ENCODE measurements around the gene SLC23A1.

Gene SLC23A1

DNA sequence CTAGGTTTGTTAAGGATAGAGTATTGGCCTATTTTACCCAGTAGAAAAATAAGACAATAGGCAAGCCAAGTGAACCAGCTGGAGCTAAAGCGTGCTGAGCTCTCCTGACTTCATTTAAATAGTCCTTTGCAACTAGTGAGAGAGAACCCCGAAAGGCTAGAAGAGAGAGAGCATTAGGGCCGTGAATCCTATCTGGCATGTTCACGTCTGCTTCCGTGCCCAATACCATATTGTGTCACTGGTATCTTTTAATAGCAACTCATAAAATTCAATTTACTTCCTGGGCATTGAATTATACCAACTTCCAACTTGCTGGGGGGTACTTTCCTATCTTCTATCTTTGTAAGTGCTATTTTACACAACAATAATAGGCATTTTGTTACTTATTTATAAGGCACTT lies 42.4 kb upstream of the SLC23A1 start:
- Histone ChIP-seq H3K79me1 (ENCODE audit: low read depth, low read length) (no peaks in the 10 kb centered on the region), H3K4me2 (ENCODE audit: insufficient read depth, low read length, poor library complexity, severe bottlenecking) (no peak overlapping the region), H2AK5ac (ENCODE audit: low read depth, low read length) (no peak overlapping the region), H3K18ac (ENCODE audit: low read length) (no peak overlapping the region), H2BK5ac (ENCODE audit: low read length) (no peak overlapping the region), H3K9me3 (replicated peaks in 1 of 2; ENCODE audit: control insufficient read depth in 2 of 2, insufficient read depth in 1 of 2, low read depth in 1 of 2, low read length in 2 of 2) (no peaks in the 10 kb centered on the region), H2AFZ (ENCODE audit: low read length) (no peak overlapping the region), H4K8ac (ENCODE audit: low read depth, low read length) (no peak overlapping the region), H3K4ac (ENCODE audit: low read length) (no peak overlapping the region), H3K23ac (ENCODE audit: low read depth, low read length, poor library complexity) (no peak overlapping the region), H2BK120ac (ENCODE audit: low read depth, low read length) (no peak overlapping the region), H3K4me3 (ENCODE audit: low read length in 2 of 2) (no peak overlapping the region), H3K14ac (ENCODE audit: low read length) (no peak overlapping the region), H3K27ac (replicated peaks; ENCODE audit: low read length) (no peak overlapping the region), H3K36me3 (replicated peaks in 1 of 2; ENCODE audit: control insufficient read depth in 2 of 2, insufficient read depth in 2 of 2, low read length in 2 of 2) (peaks cover 11 to 81% of the 10 kb centered on the region in 2 donors), H3K9ac (ENCODE audit: low read depth, low read length, poor library complexity) (no peak overlapping the region), H3K4me1 (ENCODE audit: control insufficient read depth in 2 of 2, insufficient read depth in 1 of 2, low read depth in 1 of 2, low read length in 2 of 2) (no peaks in the 10 kb centered on the region), H2BK12ac (ENCODE audit: low read length) (no peak overlapping the region), H4K91ac (ENCODE audit: low read depth, low read length, poor library complexity) (no peak overlapping the region), H3K27me3 (ENCODE audit: control insufficient read depth in 3 of 3, insufficient read depth in 3 of 3, low read depth in 1 of 3, low read length in 3 of 3) (no peaks in the 10 kb centered on the region), H2BK15ac (ENCODE audit: low read length) (no peak overlapping the region)
- WGBS, 2 donors (ENCODE audit: extremely low coverage in 2 of 2, insufficient read length in 2 of 2, insufficient replicate concordance in 1 of 2): no CpG with 5 or more reads among the region's 5 CpGs
- DNase-seq (ENCODE audit: low spot score): no peak

DNA sequence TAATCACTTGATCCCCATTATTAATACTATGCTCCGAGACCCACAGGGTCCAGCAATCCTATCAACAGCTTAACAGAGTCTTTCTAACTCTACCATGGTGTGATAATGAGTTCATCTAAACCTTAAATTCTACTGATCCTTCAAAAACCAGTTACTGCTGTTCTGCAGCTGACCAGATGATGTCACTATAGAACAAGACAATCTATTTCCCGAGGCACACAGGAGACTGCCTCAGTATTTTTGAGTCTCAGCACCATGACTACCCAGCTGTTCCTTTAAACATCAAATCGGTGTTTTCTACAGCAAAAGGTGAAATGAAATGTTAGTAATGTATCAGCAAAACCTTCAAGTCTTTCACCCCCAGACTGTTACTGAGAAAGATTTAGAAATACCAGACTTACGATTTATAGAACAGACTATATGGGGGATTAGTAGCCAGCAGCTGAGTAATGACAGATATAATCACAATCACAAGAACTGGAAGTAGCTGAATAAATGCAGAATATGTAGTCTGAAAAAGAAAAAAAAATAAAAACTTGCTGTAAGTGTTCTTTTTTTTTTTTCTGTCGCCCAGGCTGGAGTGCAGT lies 39.3 kb upstream of the SLC23A1 start:
- no peak overlapping the region for H3K4me3 ChIP-seq (ENCODE audit: low read length in 2 of 2)
- no peak overlapping the region for H2BK120ac ChIP-seq (ENCODE audit: low read depth, low read length)
- no peak overlapping the region for H2AK5ac ChIP-seq (ENCODE audit: low read depth, low read length)

DNA sequence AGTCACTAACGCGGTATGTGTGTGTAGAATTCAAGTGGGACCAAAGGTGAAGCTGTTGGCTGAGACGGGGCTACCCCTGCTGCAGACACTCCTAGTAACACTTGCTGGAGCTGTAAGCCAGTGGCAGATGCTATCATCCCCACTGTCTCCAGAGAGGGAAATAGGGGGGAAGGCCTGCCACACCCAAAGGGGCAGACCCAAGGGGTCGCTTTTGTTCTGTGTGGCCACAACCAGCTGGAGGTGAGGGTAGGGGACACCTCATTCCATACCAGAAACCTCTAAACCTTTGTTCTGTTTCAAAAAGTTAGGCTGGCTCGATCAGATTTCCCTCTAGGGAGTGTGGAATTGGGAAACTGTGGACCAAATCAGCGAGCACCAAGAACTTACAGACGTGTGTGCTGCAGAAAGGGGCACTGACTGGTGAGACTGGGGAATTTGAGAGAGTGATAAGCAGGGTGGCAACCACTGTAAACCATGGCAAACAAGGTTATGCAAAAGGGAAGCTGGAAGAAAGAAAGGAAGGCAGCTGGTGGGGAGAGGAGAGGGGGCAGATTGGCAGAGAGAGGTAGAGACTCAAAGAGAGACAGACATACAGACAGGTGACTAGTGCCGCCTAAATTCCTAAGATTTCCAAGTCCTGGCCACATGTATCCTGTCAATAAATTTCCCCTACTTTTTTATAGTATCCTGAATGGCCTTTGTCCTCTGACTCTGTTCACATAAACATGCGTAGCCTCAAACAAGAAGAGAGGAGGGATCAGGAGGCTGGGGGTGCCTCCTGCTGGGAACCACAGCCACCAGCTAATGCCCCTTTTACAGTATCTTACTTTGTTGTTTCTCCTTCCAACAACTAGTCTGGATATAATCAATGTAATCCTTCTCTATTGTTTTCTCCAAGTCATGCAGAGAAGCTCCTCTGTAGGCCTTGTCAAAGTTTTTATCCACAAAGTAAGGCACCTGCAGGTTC lies 36.4 kb upstream of the SLC23A1 start:
- Histone ChIP-seq H4K8ac (ENCODE audit: low read depth, low read length) (no peak overlapping the region), H3K79me1 (ENCODE audit: low read depth, low read length) (no peaks in the 10 kb centered on the region), H2BK15ac (ENCODE audit: low read length) (no peak overlapping the region), H2AK5ac (ENCODE audit: low read depth, low read length) (no peak overlapping the region), H3K4ac (ENCODE audit: low read length) (no peak overlapping the region), H2AFZ (ENCODE audit: low read length) (no peak overlapping the region), H2BK5ac (ENCODE audit: low read length) (no peak overlapping the region), H2BK120ac (ENCODE audit: low read depth, low read length) (no peak overlapping the region), H2BK12ac (ENCODE audit: low read length) (no peak overlapping the region), H3K9ac (ENCODE audit: low read depth, low read length, poor library complexity) (no peak overlapping the region), H4K91ac (ENCODE audit: low read depth, low read length, poor library complexity) (no peak overlapping the region), H3K4me2 (ENCODE audit: insufficient read depth, low read length, poor library complexity, severe bottlenecking) (no peak overlapping the region), H3K18ac (ENCODE audit: low read length) (no peak overlapping the region), H3K27ac (replicated peaks; ENCODE audit: low read length) (no peak overlapping the region), H3K36me3 (replicated peaks in 1 of 2; ENCODE audit: control insufficient read depth in 2 of 2, insufficient read depth in 2 of 2, low read length in 2 of 2) (peaks cover 17 to 85% of the 10 kb centered on the region in 2 donors), H3K4me3 (ENCODE audit: low read length in 2 of 2) (no peak overlapping the region), H3K14ac (ENCODE audit: low read length) (no peak overlapping the region), H3K4me1 (ENCODE audit: control insufficient read depth in 2 of 2, insufficient read depth in 1 of 2, low read depth in 1 of 2, low read length in 2 of 2) (peaks cover 0 to 5% of the 10 kb centered on the region in 2 donors), H3K27me3 (ENCODE audit: control insufficient read depth in 3 of 3, insufficient read depth in 3 of 3, low read depth in 1 of 3, low read length in 3 of 3) (no peaks in the 10 kb centered on the region), H3K9me3 (replicated peaks in 1 of 2; ENCODE audit: control insufficient read depth in 2 of 2, insufficient read depth in 1 of 2, low read depth in 1 of 2, low read length in 2 of 2) (no peaks in the 10 kb centered on the region), H3K23ac (ENCODE audit: low read depth, low read length, poor library complexity) (no peak overlapping the region)
- no CpG with 5 or more reads among the region's 9 CpGs for WGBS, 2 donors (ENCODE audit: extremely low coverage in 2 of 2, insufficient read length in 2 of 2, insufficient replicate concordance in 1 of 2)
- no peak for DNase-seq (ENCODE audit: low spot score)

More for the DNA sequence above, 39.3 kb upstream of the SLC23A1 start:
- H4K8ac ChIP-seq (ENCODE audit: low read depth, low read length): no peak overlapping the region
- no peak overlapping the region for H2BK15ac ChIP-seq (ENCODE audit: low read length)
- H3K4me1 ChIP-seq (ENCODE audit: control insufficient read depth in 2 of 2, insufficient read depth in 1 of 2, low read depth in 1 of 2, low read length in 2 of 2): peaks cover 0 to 5% of the 10 kb centered on the region in 2 donors
- H2BK12ac ChIP-seq (ENCODE audit: low read length): no peak overlapping the region
- no peak overlapping the region for H3K27ac ChIP-seq (replicated peaks; ENCODE audit: low read length)
- no peak overlapping the region for H3K14ac ChIP-seq (ENCODE audit: low read length)
- no peaks in the 10 kb centered on the region for H3K9me3 ChIP-seq (replicated peaks in 1 of 2; ENCODE audit: control insufficient read depth in 2 of 2, insufficient read depth in 1 of 2, low read depth in 1 of 2, low read length in 2 of 2)
- H3K4me2 ChIP-seq (ENCODE audit: insufficient read depth, low read length, poor library complexity, severe bottlenecking): no peak overlapping the region
- no peak overlapping the region for H4K91ac ChIP-seq (ENCODE audit: low read depth, low read length, poor library complexity)
- DNase-seq (ENCODE audit: low spot score): no peak
- no peak overlapping the region for H3K23ac ChIP-seq (ENCODE audit: low read depth, low read length, poor library complexity)
- no peaks in the 10 kb centered on the region for H3K27me3 ChIP-seq (ENCODE audit: control insufficient read depth in 3 of 3, insufficient read depth in 3 of 3, low read depth in 1 of 3, low read length in 3 of 3)
- H3K4ac ChIP-seq (ENCODE audit: low read length): no peak overlapping the region
- H3K18ac ChIP-seq (ENCODE audit: low read length): no peak overlapping the region
- H3K9ac ChIP-seq (ENCODE audit: low read depth, low read length, poor library complexity): no peak overlapping the region
- peaks cover 15 to 85% of the 10 kb centered on the region in 2 donors for H3K36me3 ChIP-seq (replicated peaks in 1 of 2; ENCODE audit: control insufficient read depth in 2 of 2, insufficient read depth in 2 of 2, low read length in 2 of 2)
- no peaks in the 10 kb centered on the region for H3K79me1 ChIP-seq (ENCODE audit: low read depth, low read length)
- no peak overlapping the region for H2AFZ ChIP-seq (ENCODE audit: low read length)
- WGBS, 2 donors (ENCODE audit: extremely low coverage in 2 of 2, insufficient read length in 2 of 2, insufficient replicate concordance in 1 of 2): no CpG with 5 or more reads among the region's 5 CpGs
- no peak overlapping the region for H2BK5ac ChIP-seq (ENCODE audit: low read length)

DNA sequence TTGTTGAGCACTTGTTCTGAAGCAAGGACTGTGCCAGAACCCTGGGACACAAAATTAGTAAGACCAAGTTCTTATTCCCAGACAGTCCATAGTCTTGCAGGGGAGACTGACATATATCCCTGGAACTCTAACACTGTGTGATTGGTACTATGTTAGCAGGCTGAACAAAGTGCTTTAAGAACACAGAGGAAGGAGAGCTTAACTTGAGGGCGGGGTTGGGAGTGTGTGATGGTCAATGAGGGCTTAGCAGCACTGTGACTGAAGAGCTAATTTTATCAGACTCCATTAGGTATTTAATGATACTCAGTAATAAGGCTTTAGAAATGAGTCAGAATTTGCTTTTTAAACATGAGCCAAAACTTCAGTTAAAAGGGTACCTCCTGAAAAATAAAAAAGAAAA lies 35.7 kb upstream of the SLC23A1 start:
- Histone ChIP-seq H3K4ac (ENCODE audit: low read length) (no peak overlapping the region), H2AFZ (ENCODE audit: low read length) (no peak overlapping the region), H3K79me1 (ENCODE audit: low read depth, low read length) (no peaks in the 10 kb centered on the region), H2BK120ac (ENCODE audit: low read depth, low read length) (no peak overlapping the region), H3K18ac (ENCODE audit: low read length) (no peak overlapping the region), H3K36me3 (replicated peaks in 1 of 2; ENCODE audit: control insufficient read depth in 2 of 2, insufficient read depth in 2 of 2, low read length in 2 of 2) (peaks cover 15 to 85% of the 10 kb centered on the region in 2 donors), H2BK12ac (ENCODE audit: low read length) (no peak overlapping the region), H3K23ac (ENCODE audit: low read depth, low read length, poor library complexity) (no peak overlapping the region), H3K27me3 (ENCODE audit: control insufficient read depth in 3 of 3, insufficient read depth in 3 of 3, low read depth in 1 of 3, low read length in 3 of 3) (no peaks in the 10 kb centered on the region), H2BK15ac (ENCODE audit: low read length) (no peak overlapping the region), H3K9ac (ENCODE audit: low read depth, low read length, poor library complexity) (no peak overlapping the region), H2AK5ac (ENCODE audit: low read depth, low read length) (no peak overlapping the region), H3K27ac (replicated peaks; ENCODE audit: low read length) (no peak overlapping the region), H3K14ac (ENCODE audit: low read length) (no peak overlapping the region), H3K4me3 (ENCODE audit: low read length in 2 of 2) (no peak overlapping the region), H4K8ac (ENCODE audit: low read depth, low read length) (no peak overlapping the region), H4K91ac (ENCODE audit: low read depth, low read length, poor library complexity) (no peak overlapping the region), H3K4me1 (ENCODE audit: control insufficient read depth in 2 of 2, insufficient read depth in 1 of 2, low read depth in 1 of 2, low read length in 2 of 2) (peaks cover 0 to 5% of the 10 kb centered on the region in 2 donors), H2BK5ac (ENCODE audit: low read length) (no peak overlapping the region), H3K9me3 (replicated peaks in 1 of 2; ENCODE audit: control insufficient read depth in 2 of 2, insufficient read depth in 1 of 2, low read depth in 1 of 2, low read length in 2 of 2) (no peaks in the 10 kb centered on the region), H3K4me2 (ENCODE audit: insufficient read depth, low read length, poor library complexity, severe bottlenecking) (no peak overlapping the region)
- DNase-seq (ENCODE audit: low spot score): no peak
- WGBS, 2 donors (ENCODE audit: extremely low coverage in 2 of 2, insufficient read length in 2 of 2, insufficient replicate concordance in 1 of 2): no CpG with 5 or more reads among the region's 1 CpG
